PC-3 (cell line): Measurements from ENCODE around the gene OTX1. TPM values are rescaled to one million over a fixed set of nuclear protein-coding genes. Genes with fewer than 3 reads are reported as not detected.

Experiments
- ATAC-seq: fragments of 200-7000 bp; cut with Tn5 transposase; 2 replicates; pipeline ENCODE4 v1.9.1; 2020; ENCODE audit warnings: mild to moderate bottlenecking, moderate library complexity
- BruUV-seq: library from RNA; stranded (reverse); fragments of 400-500 nt; replicated peaks from 2 replicates; lab custom pipeline; 2021; lab: Mats Ljungman, UMichigan
- CTCF ChIA-PET: fragments of 300-600 bp; sonication (Branson Sonifier 250); formaldehyde crosslinking; loops from one replicate; lab custom pipeline; 2022; ENCODE audit warnings: antibody characterized with exemption; lab: Charles Lee
- POLR2A ChIA-PET: fragments of 300-600 bp; sonication (Branson Sonifier 250); formaldehyde crosslinking; loops from one replicate; lab custom pipeline; 2022; ENCODE audit warnings: antibody characterized with exemption; ENCODE audit not compliant: unreplicated experiment; lab: Charles Lee
- DNase-seq: peaks from one replicate; pipeline ENCODE4 v3.0.0-alpha.2; 2015
- H2AFZ ChIP-seq: fragments of 300-600 bp; sonication (generic); 2 replicates; pipeline ENCODE4 v1.6.0; 2016; ENCODE audit warnings: antibody characterized with exemption, low read length
- H3F3A ChIP-seq: fragments of 300-600 bp; sonication (generic); one replicate; pipeline ENCODE4 v1.6.0; 2017; ENCODE audit warnings: antibody characterized with exemption, low read length, control low read depth, mild to moderate bottlenecking; ENCODE audit not compliant: unreplicated experiment
- H3K27ac ChIP-seq: fragments of 300-600 bp; sonication (generic); 2 replicates; pipeline ENCODE4 v1.5.1; 2016; ENCODE audit warnings: mild to moderate bottlenecking, low read length
- H3K27me3 ChIP-seq: fragments of 300-600 bp; sonication (generic); 2 replicates; pipeline ENCODE4 v1.6.1; 2016; ENCODE audit warnings: low read length, mixed read lengths
- H3K36me3 ChIP-seq: fragments of 300-600 bp; sonication (generic); 2 replicates; pipeline ENCODE4 v1.6.1; 2016; ENCODE audit warnings: low read depth, mixed run types, low read length, mixed read lengths
- H3K4me1 ChIP-seq: fragments of 300-600 bp; sonication (generic); 2 replicates; pipeline ENCODE4 v1.5.1; 2016; ENCODE audit warnings: low read length; ENCODE audit not compliant: insufficient read depth
- H3K4me2 ChIP-seq: fragments of 300-600 bp; sonication (generic); 2 replicates; pipeline ENCODE4 v1.6.0; 2016; ENCODE audit warnings: low read length
- H3K4me3 ChIP-seq: fragments of 300-600 bp; sonication (generic); 2 replicates; pipeline ENCODE4 v1.5.1; 2016; ENCODE audit warnings: mild to moderate bottlenecking, low read length, mixed read lengths
- H3K79me2 ChIP-seq: fragments of 300-600 bp; sonication (generic); 2 replicates; pipeline ENCODE4 v1.6.1; 2017; ENCODE audit warnings: low read length, mixed read lengths
- H3K9ac ChIP-seq: fragments of 300-600 bp; sonication (generic); 2 replicates; pipeline ENCODE4 v1.6.0; 2016; ENCODE audit warnings: mild to moderate bottlenecking, low read length
- H3K9me2 ChIP-seq: fragments of 300-600 bp; sonication (generic); replicated peaks from 2 replicates; pipeline ENCODE4 v1.6.1; 2016; ENCODE audit warnings: mixed run types, low read length, mixed read lengths
- H3K9me3 ChIP-seq: fragments of 300-600 bp; sonication (generic); 2 replicates; pipeline ENCODE4 v1.6.1; 2016; ENCODE audit warnings: low read length, mixed read lengths
- H4K20me1 ChIP-seq: fragments of 300-600 bp; sonication (generic); 2 replicates; pipeline ENCODE4 v1.6.1; 2016; ENCODE audit warnings: low read length, mixed read lengths
- CTCF ChIP-seq: fragments of 300-600 bp; sonication (generic); conservative IDR thresholded peaks from 2 replicates; pipeline ENCODE4 v1.5.1; 2017; ENCODE audit warnings: antibody characterized with exemption, low read depth, mild to moderate bottlenecking, low read length
- EZH2 ChIP-seq: fragments of 300-600 bp; sonication (generic); IDR thresholded peaks from one replicate; pipeline ENCODE4 v1.6.1; 2017; ENCODE audit warnings: antibody characterized with exemption, mild to moderate bottlenecking, low read length; ENCODE audit not compliant: unreplicated experiment
- EZH2phosphoT487 ChIP-seq: fragments of 300-600 bp; sonication (generic); IDR thresholded peaks from 2 replicates; pipeline ENCODE4 v1.6.1; 2018; ENCODE audit warnings: mild to moderate bottlenecking, antibody characterized with exemption, low read length, borderline replicate concordance
- intact Hi-C: fragments of 100-400 bp; cut with micrococcal nuclease; formaldehyde crosslinking; loops from 2 replicates; pipeline ENCODE4 v1.9.0; 2023
- total RNA-seq: library from RNA; depleted of rRNA; stranded (reverse); fragments of >200 nt; gene quantifications from 2 replicates; pipeline ENCODE4 v1.2.3, GENCODE V29; 2014

Gene OTX1
- total RNA-seq, 1 experiment from 2014 or later = 2.3 TPM

DNA sequence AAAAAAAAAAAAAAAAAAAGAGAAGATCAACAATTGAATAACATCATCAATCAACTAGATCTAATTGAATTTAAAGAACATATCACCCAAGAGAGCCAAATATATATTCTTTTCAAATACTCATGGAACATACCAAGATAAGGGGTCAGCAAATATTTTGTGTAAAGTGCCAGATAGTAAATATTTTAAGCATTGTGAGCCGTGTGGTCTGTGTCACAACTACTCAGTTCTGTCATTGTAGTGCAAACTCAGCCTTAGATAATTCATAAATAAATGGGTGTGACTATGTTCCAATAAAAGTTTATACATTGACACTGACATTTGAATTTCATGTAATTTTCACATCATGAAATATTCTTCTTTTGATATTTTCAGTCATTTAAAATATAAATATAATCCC lies 45.9 kb downstream of the OTX1 start:
- no peak for ATAC-seq
- H3K79me2 ChIP-seq = no peaks in the 10 kb centered on the region
- POLR2A ChIA-PET = no interaction called here
- TF ChIP-seq CTCF = no peak
- no peak for TF ChIP-seq EZH2phosphoT487
- TF ChIP-seq EZH2 = no peak
- H3K9ac ChIP-seq = no peak overlapping the region
- H3F3A ChIP-seq = no peaks in the 10 kb centered on the region
- CTCF ChIA-PET = no interaction called here
- no peaks in the 10 kb centered on the region for H3K9me3 ChIP-seq
- no peaks in the 10 kb centered on the region for H3K4me1 ChIP-seq
- no peaks in the 10 kb centered on the region for H4K20me1 ChIP-seq
- no peaks in the 10 kb centered on the region for H3K9me2 ChIP-seq
- no peak for DNase-seq
- no peaks in the 10 kb centered on the region for H3K36me3 ChIP-seq
- H3K27me3 ChIP-seq = no peaks in the 10 kb centered on the region
- H2AFZ ChIP-seq = no peak overlapping the region
- BruUV-seq = no TSS peak
- intact Hi-C loops = no loop called here
- H3K4me2 ChIP-seq = no peak overlapping the region
- no peak overlapping the region for H3K27ac ChIP-seq
- no peak overlapping the region for H3K4me3 ChIP-seq

DNA sequence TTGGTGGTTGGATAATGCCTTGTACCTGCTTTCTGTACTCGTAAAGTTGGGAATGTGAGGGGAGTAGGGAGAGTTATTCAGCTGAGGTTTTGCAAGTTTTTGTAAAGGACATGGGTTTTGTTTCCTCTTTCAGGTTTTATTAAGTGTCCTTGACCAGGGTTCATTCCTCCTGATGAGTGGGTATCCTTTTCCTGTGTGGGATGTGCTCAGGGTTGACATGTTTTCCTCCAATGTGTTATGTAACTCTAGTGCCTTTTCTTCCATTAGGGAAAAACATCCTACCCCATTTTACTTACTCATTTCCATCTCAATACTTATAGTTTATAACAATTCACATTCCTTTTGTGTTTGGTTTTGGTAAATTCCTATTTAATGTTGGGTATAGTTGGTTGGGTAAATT lies 48.4 kb downstream of the OTX1 start:
- H2AFZ ChIP-seq = no peak overlapping the region
- H3K79me2 ChIP-seq = no peaks in the 10 kb centered on the region
- ATAC-seq (no peak), DNase-seq (no peak)
- no peaks in the 10 kb centered on the region for H4K20me1 ChIP-seq
- H3K9ac ChIP-seq = no peak overlapping the region
- no peaks in the 10 kb centered on the region for H3K4me1 ChIP-seq
- intact Hi-C loops = no loop called here
- no peaks in the 10 kb centered on the region for H3F3A ChIP-seq
- ChIA-PET CTCF (no interaction called here), POLR2A (no interaction called here)
- no peak overlapping the region for H3K27ac ChIP-seq
- no peaks in the 10 kb centered on the region for H3K36me3 ChIP-seq
- TF ChIP-seq CTCF (no peak), EZH2 (no peak), EZH2phosphoT487 (no peak)
- H3K4me3 ChIP-seq = no peak overlapping the region
- no TSS peak for BruUV-seq
- H3K4me2 ChIP-seq = no peak overlapping the region
- H3K9me2 ChIP-seq = no peaks in the 10 kb centered on the region
- H3K9me3 ChIP-seq = no peaks in the 10 kb centered on the region
- no peaks in the 10 kb centered on the region for H3K27me3 ChIP-seq

GRCh38 chr2:63101954-63102353 lies 51.3 kb downstream of the OTX1 start:
- DNase-seq (no peak), ATAC-seq (no peak)
- Histone ChIP-seq H2AFZ (no peak overlapping the region), H4K20me1 (no peaks in the 10 kb centered on the region), H3K79me2 (no peaks in the 10 kb centered on the region), H3K9me2 (no peaks in the 10 kb centered on the region), H3K36me3 (no peaks in the 10 kb centered on the region), H3K4me3 (no peak overlapping the region), H3K27ac (no peak overlapping the region), H3F3A (no peaks in the 10 kb centered on the region), H3K4me1 (no peaks in the 10 kb centered on the region), H3K9ac (no peak overlapping the region), H3K27me3 (no peaks in the 10 kb centered on the region), H3K9me3 (no peaks in the 10 kb centered on the region; the same call in 1 of the 2 replicates), H3K4me2 (no peak overlapping the region)
- POLR2A ChIA-PET = no interaction called here
- TF ChIP-seq CTCF = no peak
- TF ChIP-seq EZH2phosphoT487 = no peak
- TF ChIP-seq EZH2 = no peak
- intact Hi-C loops = no loop called here
- BruUV-seq = no TSS peak
- CTCF ChIA-PET = no interaction called here
